ENCODE measurements around the gene STEAP1B. TPM values are rescaled to one million over a fixed set of nuclear protein-coding genes. Genes with fewer than 3 reads are reported as not detected.
"Not testable (repeated sequence)": the region's sequence is repeated elsewhere in the genome, so short reads cannot be mapped to it uniquely, and the experiment has no call there.

Gene STEAP1B
- total RNA-seq, 2 experiments from 2014 or later = not detected

DNA sequence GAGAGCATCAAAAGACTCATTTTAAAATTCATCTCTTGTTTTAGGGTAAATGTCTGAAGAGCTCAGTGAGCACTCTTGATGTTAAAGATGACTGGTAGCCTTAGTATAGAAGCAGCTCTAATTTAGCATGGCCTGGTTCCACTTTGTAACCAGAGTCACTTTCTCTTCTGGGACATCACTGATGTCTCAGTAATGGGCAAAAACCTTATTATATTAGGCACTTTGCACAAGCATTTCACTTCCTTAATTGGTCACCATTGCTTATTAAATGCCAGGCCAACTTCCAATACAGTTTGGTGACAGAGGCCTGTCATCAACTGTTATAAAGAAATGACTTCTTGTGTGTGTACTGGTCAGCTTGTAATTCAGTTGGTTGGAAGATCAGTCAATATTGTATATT lies 53.0 kb downstream of the STEAP1B start:
- Mint-ChIP-seq H3K9me3 (no peaks in the 10 kb centered on the region), H3K4me1 (ENCODE audit: low read depth) (peaks cover 11% of the 10 kb centered on the region), H3K4me3 (no peak overlapping the region)

DNA sequence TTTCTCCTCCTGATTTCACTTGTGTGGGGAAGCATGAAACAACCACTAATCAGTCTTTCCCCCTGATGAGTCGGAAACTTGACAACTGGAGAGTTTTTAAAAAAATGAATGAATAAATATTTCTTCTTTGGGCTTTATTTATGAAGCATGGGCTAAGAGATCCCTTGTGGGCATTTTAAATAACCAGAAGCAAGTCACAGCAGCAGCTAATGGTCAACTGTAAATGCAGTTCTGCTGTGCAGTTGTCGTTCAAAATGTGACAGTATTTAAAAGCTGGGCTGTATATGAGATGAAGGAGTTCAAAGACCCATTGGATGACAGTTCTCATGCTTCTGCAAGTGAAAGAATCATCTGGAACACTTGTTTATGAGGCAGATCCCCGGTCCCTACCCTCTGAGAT lies 54.1 kb downstream of the STEAP1B start:
- Mint-ChIP-seq H3K27ac (no peak overlapping the region), H3K4me3 (no peak overlapping the region), H3K27me3 (peaks cover 18% of the 10 kb centered on the region), H3K4me1 (ENCODE audit: low read depth) (peaks cover 11% of the 10 kb centered on the region), H3K9me3 (no peaks in the 10 kb centered on the region), H3K36me3 (no peaks in the 10 kb centered on the region)
- ChIA-PET CTCF (interaction anchor here (0.7 to 1.2 kb wide), 3 partner anchors 15 to 343 kb away, joined by 3 read pairs; no protein-coding TSS in a partner anchor), POLR2A (no interaction called here)
- no peak for DNase-seq
- intact Hi-C loops (cut with micrococcal nuclease) = loop anchor here (5.0 kb wide), 2 partner anchors 324 to 509 kb away; no protein-coding TSS in a partner anchor

More for the DNA sequence above, 53.0 kb downstream of the STEAP1B start:
- no peak for DNase-seq
- no peaks in the 10 kb centered on the region for H3K36me3 Mint-ChIP-seq
- H3K27me3 Mint-ChIP-seq = peaks cover 22% of the 10 kb centered on the region
- H3K27ac Mint-ChIP-seq = no peak overlapping the region
- intact Hi-C loops (cut with micrococcal nuclease) = loop anchor here (1.0 to 5.0 kb wide), 3 partner anchors 325 to 510 kb away; no protein-coding TSS in a partner anchor
- ChIA-PET CTCF (interaction anchor here (0.7 to 1.0 kb wide), 3 partner anchors 334 to 364 kb away, joined by 3 to 4 read pairs (median 4); no protein-coding TSS in a partner anchor), POLR2A (no interaction called here)

DNA sequence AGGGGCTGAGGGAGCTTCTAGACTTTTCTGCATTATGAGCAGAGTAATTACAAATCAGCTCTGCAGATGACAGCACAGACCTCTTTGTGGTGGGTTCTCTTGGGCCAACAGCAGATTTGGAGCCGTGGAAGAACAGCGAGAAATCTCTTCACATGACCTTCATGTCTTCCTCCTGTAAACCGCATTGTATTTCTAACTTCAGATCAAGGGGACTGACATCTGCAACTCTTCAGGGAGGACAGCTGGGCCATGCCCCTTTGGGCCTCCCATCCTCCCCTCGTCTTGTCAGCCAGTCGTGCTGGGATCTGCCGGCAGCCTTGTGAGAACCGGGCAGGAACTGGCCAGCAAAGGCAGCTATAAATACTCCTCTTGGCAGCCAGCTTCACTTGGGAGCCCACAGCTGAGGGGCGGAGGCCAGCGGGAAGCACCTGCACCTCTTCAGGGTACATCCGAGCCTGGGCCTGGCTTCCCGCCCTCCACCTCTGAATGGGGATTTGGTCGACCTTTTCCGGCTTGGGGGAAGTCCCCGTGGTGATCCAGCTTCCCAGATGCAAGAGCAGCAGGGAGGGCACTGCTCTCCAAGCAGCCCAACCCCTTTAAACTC lies 54.7 kb downstream of the STEAP1B start:
- Mint-ChIP-seq H3K36me3 (no peaks in the 10 kb centered on the region), H3K4me1 (ENCODE audit: low read depth) (peaks cover 11% of the 10 kb centered on the region), H3K9me3 (no peaks in the 10 kb centered on the region), H3K27me3 (peaks cover 18% of the 10 kb centered on the region), H3K27ac (no peak overlapping the region), H3K4me3 (no peak overlapping the region)
- intact Hi-C loops (cut with micrococcal nuclease) = loop anchor here (5.0 kb wide), 2 partner anchors 323 to 508 kb away; no protein-coding TSS in a partner anchor
- ChIA-PET CTCF (interaction anchor here (0.7 to 1.2 kb wide), 3 partner anchors 16 to 342 kb away, joined by 3 read pairs; no protein-coding TSS in a partner anchor), POLR2A (no interaction called here)
- DNase-seq = no peak

DNA sequence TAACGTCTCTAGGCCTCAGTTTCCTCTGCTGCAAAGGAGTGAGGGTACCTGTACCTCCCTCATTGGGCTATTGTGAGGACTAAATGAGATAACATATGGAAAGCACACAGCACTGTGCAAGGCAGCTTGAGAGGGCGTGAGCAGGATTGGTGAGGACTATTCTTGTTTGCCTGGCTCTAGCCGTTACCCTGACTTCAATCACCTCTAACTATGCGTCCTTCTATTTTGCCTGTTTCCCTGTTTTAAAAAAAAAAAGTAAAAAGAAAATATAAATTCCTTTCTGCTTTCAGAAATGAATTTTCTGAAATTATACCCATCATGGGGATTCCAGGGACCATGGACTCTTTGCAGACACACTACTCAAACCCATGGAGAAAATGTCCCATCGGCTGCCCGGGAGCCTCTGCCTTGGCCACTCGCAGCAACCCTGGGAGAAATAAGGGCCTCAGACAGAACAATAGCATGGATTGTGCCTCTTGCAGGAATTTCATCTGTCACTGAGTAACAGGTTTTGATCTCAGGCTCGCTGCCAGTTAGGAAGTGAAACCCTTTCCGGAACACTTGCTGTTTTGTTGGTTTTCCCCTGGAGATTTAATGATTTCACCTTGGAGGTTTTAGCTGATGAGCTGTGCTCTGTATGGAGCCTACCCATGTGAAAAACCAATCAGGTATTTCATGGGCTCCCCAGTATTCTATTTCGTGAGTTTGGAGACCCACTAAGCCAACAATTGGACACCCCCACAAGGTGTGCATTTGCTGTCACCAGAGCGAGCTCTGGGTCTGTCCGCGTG lies 55.6 kb downstream of the STEAP1B start:
- Mint-ChIP-seq H3K27ac (no peak overlapping the region), H3K27me3 (peaks cover 11% of the 10 kb centered on the region), H3K4me3 (no peak overlapping the region), H3K9me3 (no peaks in the 10 kb centered on the region), H3K4me1 (ENCODE audit: low read depth) (peaks cover 11% of the 10 kb centered on the region), H3K36me3 (no peaks in the 10 kb centered on the region)
- intact Hi-C loops (cut with micrococcal nuclease) = no loop called here
- ChIA-PET POLR2A (no interaction called here), CTCF (no interaction called here)
- DNase-seq = no peak

GRCh38 chr7:22443370-22444180 lies 56.4 kb downstream of the STEAP1B start:
- H3K9me3 Mint-ChIP-seq = no peaks in the 10 kb centered on the region
- DNase-seq = no peak
- CTCF ChIA-PET = no interaction called here
- no peak overlapping the region for H3K27ac Mint-ChIP-seq
- H3K4me3 Mint-ChIP-seq = no peak overlapping the region
- H3K4me1 Mint-ChIP-seq (ENCODE audit: low read depth) = peaks cover 11% of the 10 kb centered on the region
- intact Hi-C loops (cut with micrococcal nuclease) = no loop called here
- H3K36me3 Mint-ChIP-seq = no peaks in the 10 kb centered on the region
- peaks cover 8% of the 10 kb centered on the region for H3K27me3 Mint-ChIP-seq
- POLR2A ChIA-PET = no interaction called here

DNA sequence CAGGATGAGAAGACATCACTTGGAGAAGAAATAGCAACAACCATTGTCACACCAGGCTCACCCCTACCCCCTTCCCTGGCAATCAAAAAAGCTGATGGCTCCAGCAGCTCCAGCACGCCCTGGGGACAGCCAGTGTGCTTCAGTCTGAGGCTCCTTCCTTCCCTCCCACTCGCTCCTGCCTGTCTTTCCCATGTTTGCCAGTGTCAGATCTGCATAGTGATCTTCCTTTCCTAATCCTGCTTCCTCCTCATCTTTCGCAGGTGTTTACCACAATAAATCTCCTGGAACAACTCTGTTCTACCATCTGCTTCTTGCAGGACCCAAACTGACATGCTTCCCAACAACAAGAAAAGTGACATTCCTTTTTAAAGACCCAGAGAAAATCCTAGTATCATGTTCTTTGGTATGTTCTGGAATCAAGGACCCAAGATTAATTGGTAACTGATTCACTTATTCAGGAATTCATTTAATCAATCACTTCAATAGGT lies 57.1 kb downstream of the STEAP1B start:
- CTCF ChIA-PET = no interaction called here
- intact Hi-C loops (cut with micrococcal nuclease) = no loop called here

DNA sequence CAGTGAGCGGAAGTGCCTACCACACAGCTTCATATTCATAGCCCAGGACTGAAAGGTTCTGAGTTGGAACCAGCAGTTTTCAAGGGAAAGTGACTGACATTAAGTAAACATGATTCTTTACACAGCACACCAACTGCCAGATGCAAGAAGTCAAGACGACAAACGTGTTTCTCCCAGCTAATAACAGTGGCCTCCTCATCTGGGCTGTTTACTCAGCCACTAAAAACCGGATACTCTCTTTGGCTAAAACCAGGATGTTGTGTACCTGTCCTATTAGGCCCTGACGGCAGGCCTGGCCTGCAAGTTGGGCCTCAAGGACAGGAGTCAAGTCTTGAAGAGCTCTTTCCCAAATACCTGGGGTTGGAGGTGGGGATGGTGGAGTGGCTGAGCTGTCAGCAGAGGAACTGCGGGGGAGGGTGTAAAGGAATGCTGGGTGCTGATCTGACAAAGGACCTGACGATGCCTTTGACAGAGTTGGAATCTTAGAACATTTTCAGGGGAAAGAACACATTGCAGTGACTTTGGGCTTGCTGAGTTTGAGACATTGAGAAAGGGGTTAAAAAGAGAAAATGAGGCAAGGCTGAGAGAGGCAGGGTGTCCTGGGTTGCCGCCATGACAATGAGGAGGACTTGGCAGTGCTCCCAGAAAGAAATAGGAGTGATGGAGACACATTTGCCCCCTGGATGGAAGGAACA lies 57.7 kb downstream of the STEAP1B start:
- no peak overlapping the region for H3K27ac Mint-ChIP-seq
- ChIA-PET CTCF (no interaction called here), POLR2A (no interaction called here)
- H3K4me3 Mint-ChIP-seq = no peak overlapping the region
- H3K36me3 Mint-ChIP-seq = no peaks in the 10 kb centered on the region
- intact Hi-C loops (cut with micrococcal nuclease) = no loop called here
- H3K9me3 Mint-ChIP-seq = no peaks in the 10 kb centered on the region
- H3K4me1 Mint-ChIP-seq (ENCODE audit: low read depth) = peaks cover 7% of the 10 kb centered on the region
- DNase-seq = no peak
- H3K27me3 Mint-ChIP-seq = peaks cover 12% of the 10 kb centered on the region

More for the DNA sequence above, 57.1 kb downstream of the STEAP1B start:
- no peak for DNase-seq
- no peak overlapping the region for H3K27ac Mint-ChIP-seq
- H3K4me1 Mint-ChIP-seq (ENCODE audit: low read depth) = peaks cover 9% of the 10 kb centered on the region
- H3K27me3 Mint-ChIP-seq = peaks cover 11% of the 10 kb centered on the region
- no peaks in the 10 kb centered on the region for H3K9me3 Mint-ChIP-seq
- POLR2A ChIA-PET = no interaction called here
- no peak overlapping the region for H3K4me3 Mint-ChIP-seq
- no peaks in the 10 kb centered on the region for H3K36me3 Mint-ChIP-seq

GRCh38 chr7:22441157-22441556 lies 58.8 kb downstream of the STEAP1B start:
- Mint-ChIP-seq H3K36me3 (no peaks in the 10 kb centered on the region), H3K4me3 (no peak overlapping the region), H3K27me3 (peaks cover 17% of the 10 kb centered on the region), H3K27ac (no peak overlapping the region), H3K4me1 (ENCODE audit: low read depth) (peaks cover 6% of the 10 kb centered on the region), H3K9me3 (no peaks in the 10 kb centered on the region)
- DNase-seq = no peak
- POLR2A ChIA-PET = no interaction called here
- intact Hi-C loops (cut with micrococcal nuclease) = no loop called here
- CTCF ChIA-PET = no interaction called here

GRCh38 chr7:22438994-22439393 lies 61.0 kb downstream of the STEAP1B start:
- no peak for DNase-seq
- intact Hi-C loops (cut with micrococcal nuclease) = no loop called here
- Mint-ChIP-seq H3K4me1 (ENCODE audit: low read depth) (peaks cover 3% of the 10 kb centered on the region), H3K4me3 (no peak overlapping the region), H3K27me3 (peaks cover 14% of the 10 kb centered on the region), H3K9me3 (no peaks in the 10 kb centered on the region), H3K36me3 (no peaks in the 10 kb centered on the region), H3K27ac (no peak overlapping the region)
- POLR2A ChIA-PET = no interaction called here
- CTCF ChIA-PET = interaction anchor here (0.8 kb wide), 1 partner anchor 13 kb away, joined by 3 read pairs; no protein-coding TSS in a partner anchor

- H3K4me3 Mint-ChIP-seq; H3K4me1 Mint-ChIP-seq (ENCODE audit: low read depth); intact Hi-C loops (cut with micrococcal nuclease); CTCF ChIA-PET; H3K9me3 Mint-ChIP-seq; POLR2A ChIA-PET; H3K27ac Mint-ChIP-seq; H3K36me3 Mint-ChIP-seq; DNase-seq: not testable (repeated sequence)
- peaks cover 13% of the 10 kb centered on the region for H3K27me3 Mint-ChIP-seq
These were observed 63.4 kb downstream of the STEAP1B start for GRCh38 chr7:22436552-22436951.

- H3K9me3 Mint-ChIP-seq = no peaks in the 10 kb centered on the region
These were observed 64.3 kb downstream of the STEAP1B start for GRCh38 chr7:22435720-22436119.

More at GRCh38 chr7:22435720-22436119, 64.3 kb downstream of the STEAP1B start:
- Mint-ChIP-seq H3K27ac (no peak overlapping the region), H3K4me3 (no peak overlapping the region), H3K4me1 (ENCODE audit: low read depth) (peaks cover 3% of the 10 kb centered on the region), H3K27me3 (peaks cover 11% of the 10 kb centered on the region), H3K36me3 (no peaks in the 10 kb centered on the region)
- ChIA-PET POLR2A (no interaction called here), CTCF (no interaction called here)
- no peak for DNase-seq
- intact Hi-C loops (cut with micrococcal nuclease) = no loop called here
